GM19324 (cell line): Measurements from ENCODE around the gene PARVA.
"Not testable (repeated sequence)": the region's sequence is repeated elsewhere in the genome, so short reads cannot be mapped to it uniquely, and the experiment has no call there.

Experiments
- ATAC-seq: cut with Tn5 transposase; IDR thresholded peaks from one replicate; pipeline ENCODE4 v1.9.1; 2021; ENCODE audit warnings: mild to moderate bottlenecking, moderate library complexity; ENCODE audit not compliant: unreplicated experiment, low FRiP score

PARVA gene

GRCh38 chr11:12377106-12377823 is at the start of gene PARVA:
Gene PARVA (plus strand): TSS chr11:12377571. CDS start chr11:12377648, 77 bp downstream.
- ATAC-seq, result no peak

GRCh38 chr11:12329169-12329568 is 48.2 kb upstream of the PARVA start:
- no peak for ATAC-seq

- ATAC-seq, result no peak
Observed at GRCh38 chr11:12329797-12330196, 47.6 kb upstream of the PARVA start.

GRCh38 chr11:12330485-12331231 is 46.7 kb upstream of the PARVA start:
- no peak for ATAC-seq

GRCh38 chr11:12331239-12331874 is 46.0 kb upstream of the PARVA start:
- no peak for ATAC-seq

GRCh38 chr11:12343526-12343925 is 33.8 kb upstream of the PARVA start:
- ATAC-seq, result no peak

- ATAC-seq, result no peak
Observed at GRCh38 chr11:12353534-12353933, 23.8 kb upstream of the PARVA start.

- no peak for ATAC-seq
Observed at GRCh38 chr11:12354750-12355545, 22.4 kb upstream of the PARVA start.

- no peak for ATAC-seq
Observed at GRCh38 chr11:12356944-12357655, 20.3 kb upstream of the PARVA start.

- not testable (repeated sequence) for ATAC-seq
Observed at GRCh38 chr11:12357697-12358096, 19.7 kb upstream of the PARVA start.

- ATAC-seq, result no peak
Observed at GRCh38 chr11:12358302-12359188, 18.8 kb upstream of the PARVA start.

- no peak for ATAC-seq
Observed at GRCh38 chr11:12359761-12360160, 17.6 kb upstream of the PARVA start.

GRCh38 chr11:12361682-12362081 is 15.7 kb upstream of the PARVA start:
- no peak for ATAC-seq

- ATAC-seq, result no peak
Observed at GRCh38 chr11:12362857-12363256, 14.5 kb upstream of the PARVA start.

- ATAC-seq, result no peak
Observed at GRCh38 chr11:12363373-12363772, 14.0 kb upstream of the PARVA start.

GRCh38 chr11:12365965-12366575 is 11.3 kb upstream of the PARVA start:
- ATAC-seq, result not testable (repeated sequence)

- ATAC-seq, result not testable (repeated sequence)
Observed at GRCh38 chr11:12367057-12367456, 10.3 kb upstream of the PARVA start.

GRCh38 chr11:12372111-12372510 is 5.3 kb upstream of the PARVA start:
- no peak for ATAC-seq

GRCh38 chr11:12375720-12376119 is 1.7 kb upstream of the PARVA start:
- no peak for ATAC-seq
